A673 (cell line): ENCODE measurements around the gene LYPLAL1. TPM values are rescaled to one million over a fixed set of nuclear protein-coding genes. Genes with fewer than 3 reads are reported as not detected.

Experiments
- BruUV-seq: library from RNA; stranded (reverse); fragments of 400-500 nt; replicated peaks from 2 replicates; lab custom pipeline; 2021; lab: Mats Ljungman, UMichigan
- CTCF ChIA-PET: fragments of 300-600 bp; sonication (Branson Sonifier 250); formaldehyde crosslinking; loops from one replicate; lab custom pipeline; 2022; ENCODE audit warnings: antibody characterized with exemption; lab: Charles Lee
- POLR2A ChIA-PET: fragments of 300-600 bp; sonication (Branson Sonifier 250); formaldehyde crosslinking; loops from one replicate; lab custom pipeline; 2022; ENCODE audit warnings: antibody characterized with exemption; ENCODE audit not compliant: low non-redundant PET; lab: Charles Lee
- DNase-seq: peaks from one replicate; pipeline ENCODE4 v3.0.0-alpha.2; 2015; ENCODE audit warnings: low spot score
- H3K27ac ChIP-seq: fragments of 200-600 bp; sonication (generic); 2 replicates; pipeline ENCODE4 v1.5.1; 2016; ENCODE audit warnings: mixed run types, low read depth, mild to moderate bottlenecking, mixed read lengths, antibody characterized with exemption, low read length; ENCODE audit not compliant: poor library complexity, severe bottlenecking
- H3K27me3 ChIP-seq: fragments of 200-600 bp; sonication (generic); replicated peaks from 2 replicates; pipeline ENCODE4 v1.6.1; 2017; ENCODE audit warnings: mixed run types, low read depth, mild to moderate bottlenecking, mixed read lengths, antibody characterized with exemption, low read length; ENCODE audit not compliant: insufficient read depth, poor library complexity
- H3K36me3 ChIP-seq: fragments of 200-600 bp; sonication (generic); 2 replicates; pipeline ENCODE4 v1.6.1; 2016; ENCODE audit warnings: mixed run types, mild to moderate bottlenecking, mixed read lengths, antibody characterized with exemption, low read length; ENCODE audit not compliant: insufficient read depth, poor library complexity, severe bottlenecking
- H3K4me1 ChIP-seq: fragments of 200-600 bp; sonication (generic); 2 replicates; pipeline ENCODE4 v1.6.1; 2017; ENCODE audit warnings: mixed run types, mild to moderate bottlenecking, mixed read lengths, antibody characterized with exemption, low read length; ENCODE audit not compliant: insufficient read depth, poor library complexity, severe bottlenecking
- H3K4me3 ChIP-seq: fragments of 200-600 bp; sonication (generic); 2 replicates; pipeline ENCODE4 v1.5.1; 2016; ENCODE audit warnings: low read depth, mixed run types, mild to moderate bottlenecking, mixed read lengths, low read length; ENCODE audit not compliant: poor library complexity, severe bottlenecking
- H3K9me3 ChIP-seq: fragments of 200-600 bp; sonication (generic); 2 replicates; pipeline ENCODE4 v1.6.1; 2016; ENCODE audit warnings: mixed run types, low read depth, mild to moderate bottlenecking, mixed read lengths, antibody characterized with exemption, low read length; ENCODE audit not compliant: poor library complexity, severe bottlenecking
- CTCF ChIP-seq: fragments of 300-800, 200-600 bp; sonication (generic); conservative IDR thresholded peaks from 2 replicates; pipeline ENCODE4 v1.5.1; 2017; ENCODE audit warnings: low read depth, mild to moderate bottlenecking, antibody characterized with exemption, low read length, moderate library complexity, mixed read lengths
- EZH2 ChIP-seq: fragments of 200-600 bp; sonication (generic); IDR thresholded peaks from 2 replicates; pipeline ENCODE4 v1.6.1; 2017; ENCODE audit warnings: borderline replicate concordance, low read depth, mild to moderate bottlenecking, mixed read lengths, antibody characterized with exemption, low read length; ENCODE audit not compliant: poor library complexity, severe bottlenecking
- intact Hi-C: fragments of 100-400 bp; cut with micrococcal nuclease; formaldehyde crosslinking; loops from one replicate; pipeline ENCODE4 v1.10.0; 2022; ENCODE audit not compliant: unreplicated experiment
- total RNA-seq: library from RNA; stranded (reverse); gene quantifications from 2 replicates; pipeline ENCODE4 v1.2.3, GENCODE V29; 2021

LYPLAL1 gene
- total RNA-seq, 1 experiment from 2014 or later = 15.3 TPM

- Histone ChIP-seq H3K36me3 (no peaks in the 10 kb centered on the region), H3K9me3 (no peaks in the 10 kb centered on the region), H3K4me1 (no peaks in the 10 kb centered on the region), H3K27me3 (peaks cover 19% of the 10 kb centered on the region), H3K4me3 (no peak overlapping the region), H3K27ac (no peak overlapping the region)
- intact Hi-C loops = no loop called here
- no peak for DNase-seq
- POLR2A ChIA-PET = no interaction called here
- CTCF ChIA-PET = no interaction called here
- TF ChIP-seq CTCF = no peak
- no peak for TF ChIP-seq EZH2
- BruUV-seq = no TSS peak
These were observed 12.3 kb upstream of the LYPLAL1 start for GRCh38 chr1:219161371-219161770.

GRCh38 chr1:219163401-219163954 is 10.2 kb upstream of the LYPLAL1 start:
- ChIA-PET CTCF (no interaction called here), POLR2A (no interaction called here)
- intact Hi-C loops = no loop called here
- H3K36me3 ChIP-seq = no peaks in the 10 kb centered on the region
- BruUV-seq = no TSS peak
- peaks cover 4% of the 10 kb centered on the region for H3K27me3 ChIP-seq
- H3K4me3 ChIP-seq = no peak overlapping the region
- H3K9me3 ChIP-seq = no peaks in the 10 kb centered on the region
- TF ChIP-seq EZH2 (no peak), CTCF (no peak)
- DNase-seq = no peak
- H3K27ac ChIP-seq = no peak overlapping the region
- no peaks in the 10 kb centered on the region for H3K4me1 ChIP-seq

GRCh38 chr1:219171192-219171935 is 2.3 kb upstream of the LYPLAL1 start:
- POLR2A ChIA-PET = no interaction called here
- Histone ChIP-seq H3K4me3 (no peak overlapping the region), H3K27ac (no peak overlapping the region), H3K9me3 (no peaks in the 10 kb centered on the region), H3K4me1 (peaks cover 7% of the 10 kb centered on the region), H3K27me3 (no peaks in the 10 kb centered on the region), H3K36me3 (no peaks in the 10 kb centered on the region)
- no peak for DNase-seq
- CTCF ChIA-PET = no interaction called here
- TF ChIP-seq CTCF (no peak), EZH2 (no peak)
- no TSS peak for BruUV-seq
- intact Hi-C loops = no loop called here
